ENCODE results near the gene TNRC18. TPM values are rescaled to one million over a fixed set of nuclear protein-coding genes. Genes with fewer than 3 reads are reported as not detected.

The TNRC18 gene
- total and polyA plus RNA-seq, 9 of the 15 experiments (the other 6 are each of a cell fraction or from before 2014, with no cell fraction given), result 0.03 to 43.2 (median 18.0) TPM

DNA sequence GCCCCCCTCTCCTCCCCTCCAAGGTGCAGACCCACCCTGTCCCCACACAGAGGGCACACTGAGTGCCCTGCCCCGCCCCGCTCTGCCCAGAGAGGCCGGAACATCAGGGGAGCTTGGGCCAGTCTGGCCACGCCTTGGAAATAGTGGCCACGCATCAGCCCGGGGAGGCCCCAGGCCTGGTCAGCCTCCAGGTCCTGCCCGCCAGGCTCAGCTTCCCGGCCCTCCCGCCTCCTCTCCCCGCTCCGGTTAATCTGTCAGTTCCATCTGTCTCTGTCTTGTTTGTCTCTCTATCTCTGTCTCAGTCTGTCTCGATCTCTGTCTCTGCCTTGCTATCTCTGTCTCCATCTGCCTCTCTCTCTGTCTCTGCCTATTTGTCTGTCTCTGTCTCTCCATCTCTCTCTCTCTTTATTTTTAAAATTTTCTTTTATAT lies 28.9 kb upstream of the TNRC18 start (continued):
- TF ChIP-seq HSF4 (CRISPR knock-in tag; IDR thresholded peaks at IDR 0.05; ENCODE audit: borderline replicate concordance), result no peak
- no peak for TF ChIP-seq RBM34 (IDR thresholded peaks at IDR 0.05; ENCODE audit: borderline replicate concordance, insufficient read depth, low read length)
- TF ChIP-seq ZNF79 (CRISPR knock-in tag; IDR thresholded peaks at IDR 0.05; ENCODE audit: low read depth), result no peak
- no peak for TF ChIP-seq DACH1 (IDR thresholded peaks at IDR 0.05; ENCODE audit: partially characterized antibody)
- no peak for TF ChIP-seq ZNF347 (CRISPR knock-in tag; IDR thresholded peaks at IDR 0.05; ENCODE audit: low read depth)
- TF ChIP-seq, protein P1, sequence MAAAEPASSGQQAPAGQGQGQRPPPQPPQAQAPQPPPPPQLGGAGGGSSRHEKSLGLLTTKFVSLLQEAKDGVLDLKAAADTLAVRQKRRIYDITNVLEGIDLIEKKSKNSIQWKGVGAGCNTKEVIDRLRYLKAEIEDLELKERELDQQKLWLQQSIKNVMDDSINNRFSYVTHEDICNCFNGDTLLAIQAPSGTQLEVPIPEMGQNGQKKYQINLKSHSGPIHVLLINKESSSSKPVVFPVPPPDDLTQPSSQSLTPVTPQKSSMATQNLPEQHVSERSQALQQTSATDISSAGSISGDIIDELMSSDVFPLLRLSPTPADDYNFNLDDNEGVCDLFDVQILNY (CRISPR knock-in tag; IDR thresholded peaks at IDR 0.05), result no peak
- TF ChIP-seq ARID1B (IDR thresholded peaks at IDR 0.05), result peak; percentile 96
- TF ChIP-seq NELFE (IDR thresholded peaks at IDR 0.05; ENCODE audit: insufficient read depth, insufficient read length), result no peak
- TF ChIP-seq MYBL2 (IDR thresholded peaks at IDR 0.05; ENCODE audit: low read depth), result no peak
- no peak for TF ChIP-seq MYBL2 (CRISPR knock-in tag; IDR thresholded peaks at IDR 0.05; ENCODE audit: borderline replicate concordance)
- TF ChIP-seq ZNF668 (CRISPR knock-in tag; IDR thresholded peaks at IDR 0.05), result no peak

GRCh38 chr7:5451391-5451790 lies 27.8 kb upstream of the TNRC18 start:
- ChIA-PET POLR2A (interaction anchor here (1.4 to 3.5 kb wide), 3 partner anchors 9 to 28 kb away, joined by 4 to 16 read pairs (median 5); partner anchors contain the start of gene TNRC18), CTCF (ENCODE audit: low intra/inter-chr PET ratio) (interaction anchor here (0.6 to 1.5 kb wide), 2 partner anchors 54 to 85 kb away, joined by 4 to 8 read pairs; no protein-coding TSS in a partner anchor)
- whole genome bisulfite sequencing (ENCODE audit: insufficient coverage, low coverage, missing lambda C conversion rate), result 91% methylated on average over 11 of the region's 13 CpGs
- FAIRE-seq, result no peak
- Histone ChIP-seq H4K20me1 (replicated peaks; ENCODE audit: control insufficient read depth, insufficient read depth, low read length) (no peaks in the 10 kb centered on the region), H3K27me3 (ENCODE audit: control insufficient read depth in 2 of 2, insufficient read depth in 2 of 2, low read length in 2 of 2) (no peaks in the 10 kb centered on the region), H3K9ac (ENCODE audit: insufficient read depth in 1 of 2, low read depth in 2 of 2, low read length in 2 of 2) (peak overlapping the region in 1 of 2 experiments; percentile 60; a peak in 2 of 4 replicates), H3K27ac (ENCODE audit: extremely low read depth, low read depth, low read length) (no peak overlapping the region), H3K4me1 (replicated peaks in 1 of 2; ENCODE audit: control insufficient read depth in 2 of 2, insufficient read depth in 2 of 2, low read length in 2 of 2) (peaks cover 19 to 52% of the 10 kb centered on the region in 2 experiments), H3K9me3 (replicated peaks; ENCODE audit: control insufficient read depth, insufficient read depth, low read depth, low read length) (no peaks in the 10 kb centered on the region), H3K4me3 (no peak overlapping the region), H2AFZ (ENCODE audit: low read depth, low read length) (no peak overlapping the region), H3K9me1 (ENCODE audit: control insufficient read depth, insufficient read depth, low read length) (no peaks in the 10 kb centered on the region), H3K79me2 (ENCODE audit: control insufficient read depth, insufficient read depth, low read length) (no peaks in the 10 kb centered on the region), H3K36me3 (ENCODE audit: control insufficient read depth, insufficient read depth, low read length) (no peaks in the 10 kb centered on the region), H3K4me2 (ENCODE audit: insufficient read depth, low read length) (no peak overlapping the region)
- no peak for DNase-seq (ENCODE audit: extremely low read depth in 1 of 4, low spot score in 3 of 4)
- 0 out of 3 replicates have a peak, but pooled peaks have one; percentile 2 for ATAC-seq
- no TSS peak for BruUV-seq (replicated peaks)
- intact Hi-C loops (cut with micrococcal nuclease), result loop anchor here (10.0 kb wide), 1 partner anchor 207 kb away; no protein-coding TSS in a partner anchor
- in situ Hi-C loops (cut with MboI), result no loop called here
- TF ChIP-seq POLR2G (IDR thresholded peaks at IDR 0.05; ENCODE audit: low read depth, low read length), result peak; percentile 11; the same call in 1 of the 2 replicates
- no peak for TF ChIP-seq ZNF586 (CRISPR knock-in tag; conservative IDR thresholded peaks at IDR 0.05)
- 0 out of 6 replicates have a peak, but pooled peaks of 1 of the 3 experiments have one; percentile 10 for TF ChIP-seq ZBTB11 (CRISPR knock-in tag; IDR thresholded peaks at IDR 0.05)
